Suprapubic skin (tissue), 4 donors: Measurements from ENCODE around the gene C4orf17.

Source experiments
- CTCF ChIP-seq, 2 donors: fragments of 200-600 bp in 1 of 2; fragments of 450-650 bp in 1 of 2; sonication (generic) in 1 of 2; IDR thresholded peaks; one replicate each; pipeline ENCODE4 v1.5.1; 2016 to 2019; ENCODE audit warnings: antibody characterized with exemption in 2 of 2, mild to moderate bottlenecking in 1 of 2, moderate library complexity in 1 of 2
- EP300 ChIP-seq: sonication (generic); formaldehyde crosslinking; IDR thresholded peaks from one replicate; pipeline ENCODE4 v1.6.1; 2017; ENCODE audit warnings: antibody characterized with exemption
- POLR2A ChIP-seq, 2 donors: fragments of 450-650 bp; IDR thresholded peaks; one replicate each; pipeline ENCODE4 v1.6.1; 2017; ENCODE audit warnings: antibody characterized with exemption in 2 of 2, mild to moderate bottlenecking in 2 of 2, moderate library complexity in 2 of 2
- POLR2AphosphoS5 ChIP-seq, 3 donors: sonication (generic); formaldehyde crosslinking; IDR thresholded peaks; one replicate each; pipeline ENCODE4 v1.6.1; 2017; ENCODE audit warnings: antibody characterized with exemption in 3 of 3

GRCh38 chr4:99591757-99592156 is 80.9 kb downstream of the C4orf17 start:
- TF ChIP-seq EP300 (no peak), CTCF (IDR thresholded peaks at IDR 0.05) (no peak), POLR2A (IDR thresholded peaks at IDR 0.05) (no peak), POLR2AphosphoS5 (IDR thresholded peaks at IDR 0.05) (no peak)
